NCI-H510A (cell line): Measurements from ENCODE around the gene LRP1B.
"Not testable (repeated sequence)": the region's sequence is repeated elsewhere in the genome, so short reads cannot be mapped to it uniquely, and the experiment has no call there.

Experiments
- DNase-seq: peaks from one replicate; lab custom pipeline; 2025; lab: John Stamatoyannopoulos, UW

Gene LRP1B

DNA sequence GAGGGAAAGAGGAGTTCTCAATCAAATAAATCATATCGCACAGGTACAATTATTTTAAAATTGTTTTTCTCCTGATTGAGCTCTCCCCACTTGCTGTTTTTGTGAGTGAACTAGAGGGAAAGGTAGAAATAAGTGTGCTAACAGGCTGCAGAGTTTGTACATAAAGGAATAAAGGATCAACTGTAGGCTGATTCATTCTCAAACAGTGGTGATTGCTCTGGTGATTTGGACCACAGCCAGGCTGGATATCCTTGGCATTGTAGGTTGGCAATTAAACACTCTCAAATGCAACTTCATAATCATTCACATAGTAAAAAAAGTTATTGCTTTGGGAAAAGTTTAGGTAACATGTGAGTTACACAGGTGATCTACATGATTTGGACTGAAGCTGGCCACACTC is 29.8 kb downstream of the LRP1B start:
- DNase-seq, result no peak

DNA sequence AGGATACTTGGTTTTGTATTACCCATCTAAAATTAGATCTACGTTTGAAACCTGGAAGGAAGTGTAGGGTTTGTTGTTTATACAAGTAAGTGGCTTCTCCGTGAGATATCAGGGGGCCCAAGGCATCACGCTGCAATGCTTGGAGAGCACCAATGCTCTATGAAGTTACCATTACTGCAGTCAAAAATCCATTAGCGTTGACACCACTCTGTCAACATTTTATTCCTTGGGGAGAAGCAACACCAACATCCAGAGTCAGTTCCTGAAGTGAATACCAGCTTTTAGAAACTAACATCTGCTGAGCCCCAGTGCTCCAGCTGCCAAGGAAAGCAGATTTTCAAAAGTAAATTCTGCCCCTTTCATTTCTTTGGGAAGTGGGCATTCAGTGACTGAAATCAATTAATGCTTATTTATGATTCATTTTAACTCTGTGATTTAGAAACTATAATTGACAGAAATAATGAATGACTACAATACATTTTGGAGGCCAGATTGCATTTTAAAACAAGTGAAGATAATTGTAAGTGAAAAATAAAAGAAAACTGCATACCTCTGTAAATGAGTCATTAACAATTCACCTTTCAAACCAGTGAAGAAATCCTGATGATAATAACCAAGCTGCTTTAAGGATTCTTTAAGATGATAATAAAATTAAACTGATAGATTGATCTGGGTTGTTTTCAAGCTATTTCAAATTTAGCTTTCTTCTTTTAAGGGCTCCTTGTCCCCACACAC is 30.5 kb downstream of the LRP1B start:
- DNase-seq, result no peak

DNA sequence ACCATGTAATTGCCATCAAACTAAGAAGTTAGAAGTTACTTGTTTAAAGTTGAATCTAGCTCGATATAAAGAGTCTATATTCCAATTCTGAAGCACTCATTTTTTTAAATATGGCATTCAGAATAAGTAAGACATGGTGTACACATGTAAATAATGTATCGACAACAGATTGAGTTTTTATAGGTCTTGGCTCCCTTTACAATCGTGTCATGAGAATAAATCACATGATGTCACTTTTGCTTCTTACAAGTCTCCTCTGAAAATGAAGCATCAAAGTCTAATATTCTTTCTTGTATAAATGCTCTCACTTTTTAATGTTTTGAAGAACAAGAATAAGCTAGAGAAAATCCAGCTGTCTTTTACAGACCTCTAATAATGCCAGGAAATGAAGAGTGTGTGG is 33.1 kb downstream of the LRP1B start:
- DNase-seq, result no peak

DNA sequence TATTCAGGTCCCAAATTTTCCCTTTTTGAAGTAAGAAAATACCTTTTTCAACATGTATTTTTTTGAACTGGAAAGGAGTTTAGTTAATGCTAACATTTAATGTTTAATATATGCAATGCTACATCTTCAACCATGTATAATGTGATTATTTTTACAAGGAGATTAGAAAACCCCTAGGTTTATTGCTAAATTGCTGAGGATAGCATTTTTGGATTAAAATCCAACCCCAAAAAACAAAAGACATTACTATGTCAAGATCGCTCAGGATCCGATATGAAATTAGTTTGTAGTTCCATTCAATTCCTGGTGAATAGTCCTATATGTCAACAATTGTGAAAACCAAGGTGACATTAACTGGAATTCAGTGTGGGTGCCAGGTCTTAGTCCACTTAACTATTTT is 35.2 kb downstream of the LRP1B start:
- no peak for DNase-seq

DNA sequence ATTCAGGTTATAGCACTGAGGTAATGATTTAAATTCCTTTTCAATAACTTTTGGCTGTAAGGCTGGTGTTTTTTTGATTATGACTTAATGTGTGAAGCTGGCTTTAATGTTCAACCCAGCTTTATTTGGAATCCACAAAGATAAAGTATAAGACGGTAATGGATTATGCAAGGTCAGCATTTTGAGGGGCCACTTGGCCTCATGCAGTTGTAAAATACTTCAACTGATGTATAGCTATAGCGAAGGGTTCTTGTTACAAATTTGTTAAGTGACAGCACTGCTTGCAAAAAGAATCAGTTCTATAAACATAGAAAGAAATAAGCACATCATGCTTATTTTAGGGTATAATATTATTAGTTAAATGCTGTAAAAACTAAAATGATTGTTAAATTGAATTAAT is 36.6 kb downstream of the LRP1B start:
- no peak for DNase-seq

DNA sequence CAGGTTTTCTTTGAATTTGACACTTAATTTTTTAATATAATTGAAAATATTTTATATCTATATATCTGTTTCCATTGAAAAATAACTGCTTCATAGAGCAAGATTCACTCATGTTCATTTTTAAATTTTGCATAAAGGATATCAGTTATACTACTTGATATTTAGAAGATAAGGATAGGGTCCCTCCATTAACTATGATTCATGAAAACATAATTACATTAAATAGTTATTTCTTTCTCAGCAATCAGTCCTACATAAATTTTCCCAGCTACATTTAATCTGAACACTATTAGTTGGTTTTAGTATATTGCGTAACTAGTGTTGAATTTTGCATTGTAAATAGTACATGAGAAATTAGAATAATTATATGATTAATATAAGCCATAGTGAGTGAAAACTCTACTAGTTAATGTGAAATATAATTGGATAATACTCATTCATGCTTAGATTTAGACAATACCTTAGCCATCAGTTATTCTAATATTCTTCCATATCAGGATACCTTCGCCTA is 42.7 kb downstream of the LRP1B start:
- no peak for DNase-seq

DNA sequence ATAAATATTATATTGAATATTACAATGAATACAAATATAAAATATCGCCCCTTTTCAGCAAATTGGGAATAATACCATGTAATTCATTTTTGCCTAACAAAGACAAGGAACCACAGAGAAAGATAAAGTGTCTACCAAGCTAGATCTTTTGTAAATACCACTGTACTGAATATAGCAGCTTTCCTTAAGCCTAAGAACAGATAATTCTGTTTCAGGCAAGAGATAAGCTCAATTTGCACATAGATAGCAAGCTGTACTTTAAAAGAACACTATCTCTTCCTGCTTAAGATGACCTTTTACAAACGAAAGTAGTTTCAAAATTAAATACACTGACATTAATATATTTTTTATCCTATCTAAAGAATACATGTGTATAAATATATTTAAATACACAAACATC is 43.2 kb downstream of the LRP1B start:
- not testable (repeated sequence) for DNase-seq

DNA sequence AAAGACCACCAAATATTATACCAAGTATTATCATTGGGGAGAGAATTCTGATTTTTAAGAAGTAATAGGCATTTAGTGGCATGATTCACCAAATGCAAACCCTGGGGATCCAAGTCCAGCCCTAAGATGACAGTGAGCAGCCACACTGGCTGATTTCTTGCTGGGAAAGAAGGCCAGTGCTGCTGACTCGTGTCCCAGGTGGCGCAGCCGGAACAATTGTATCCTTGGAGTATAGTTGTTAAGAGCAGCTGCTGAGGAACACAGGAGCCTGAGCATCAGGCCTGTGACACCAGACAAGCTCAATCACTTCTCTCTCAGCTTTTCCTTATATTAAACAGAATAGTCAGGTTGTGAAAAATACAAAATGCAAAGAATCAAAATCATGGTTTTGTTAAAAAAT is 48.4 kb downstream of the LRP1B start:
- no peak for DNase-seq

DNA sequence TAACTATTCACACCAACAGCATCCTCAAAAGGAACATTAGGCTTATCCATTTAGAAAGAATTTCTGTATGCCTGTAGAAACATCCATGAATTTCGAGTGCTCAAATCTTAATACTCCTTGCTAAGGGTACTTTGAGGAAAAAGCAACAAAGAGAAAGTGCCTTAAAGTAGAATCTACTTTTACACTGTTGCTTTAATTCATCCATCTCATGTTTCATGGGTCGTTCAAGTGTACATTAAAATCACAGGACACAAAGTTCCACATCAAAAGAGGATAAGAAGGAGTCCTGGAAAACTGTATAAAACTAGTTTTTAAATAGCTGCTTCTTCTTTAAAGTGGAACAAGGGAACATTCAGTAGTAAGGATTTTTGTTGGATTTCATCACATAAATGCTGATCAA is 54.5 kb downstream of the LRP1B start:
- DNase-seq, result no peak

DNA sequence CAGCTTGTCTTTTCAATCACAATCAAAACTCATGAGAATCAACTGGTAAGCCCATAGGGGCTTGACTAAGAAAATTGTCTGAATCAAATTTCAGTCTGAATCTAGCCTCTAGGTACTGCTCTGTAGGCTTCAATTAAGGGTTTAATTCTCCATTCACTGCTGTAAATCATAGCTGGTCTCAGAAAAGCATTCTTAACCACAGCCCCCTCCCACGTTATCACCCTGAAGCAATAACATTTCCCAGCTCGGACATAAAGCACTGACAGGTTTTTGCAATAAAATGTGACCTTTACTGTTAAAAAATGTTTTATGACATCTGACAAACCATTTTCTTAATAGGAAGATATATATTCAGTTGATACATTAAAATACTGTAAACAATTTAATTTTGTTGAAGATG is 55.0 kb downstream of the LRP1B start:
- DNase-seq, result no peak

DNA sequence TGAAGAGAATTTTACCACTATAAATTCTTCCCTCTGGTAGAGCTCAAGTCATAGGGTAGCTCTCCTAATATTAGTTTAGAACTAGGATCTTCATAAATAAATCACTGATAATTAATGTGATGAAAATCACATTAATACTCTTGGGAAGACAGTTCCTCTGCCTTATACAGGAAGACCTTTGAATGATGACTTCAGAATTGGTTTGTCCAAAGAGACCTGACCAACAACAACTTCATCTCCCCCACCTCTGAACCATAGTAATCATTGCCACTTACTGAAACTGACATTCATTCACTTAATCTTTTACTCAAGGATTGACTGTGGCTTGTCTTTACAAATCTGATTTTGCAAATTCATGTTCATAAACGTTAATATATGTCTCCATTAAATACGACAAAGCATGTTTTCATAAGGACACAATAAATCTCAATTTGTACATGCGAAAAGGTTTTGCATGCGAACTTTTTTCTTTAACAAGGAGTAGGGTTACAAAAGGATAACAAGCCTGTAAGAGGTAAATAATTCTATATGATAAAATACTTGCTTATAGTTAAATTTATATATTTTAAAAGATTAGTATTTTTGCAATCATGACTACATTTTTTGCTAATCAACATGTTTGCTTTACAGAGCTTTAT is 61.4 kb downstream of the LRP1B start:
- DNase-seq, result no peak

DNA sequence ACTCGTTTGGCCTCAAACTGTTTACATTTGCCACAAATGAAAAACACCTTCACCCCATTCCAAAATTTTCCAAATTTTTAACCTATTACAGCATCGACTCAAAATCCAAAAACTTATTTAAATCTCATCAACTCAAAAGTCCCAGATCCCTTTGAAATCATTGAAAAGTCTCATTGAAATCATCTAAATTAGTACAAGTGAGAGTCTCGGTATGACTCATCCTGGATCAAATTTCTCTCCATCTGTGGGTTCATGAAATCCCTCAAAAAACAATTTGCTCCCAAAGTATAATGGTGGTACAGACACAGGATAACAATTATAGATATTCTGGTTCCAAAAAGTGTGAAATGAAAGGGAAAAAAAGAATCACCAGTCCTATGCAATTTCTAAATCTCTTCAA is 65.1 kb downstream of the LRP1B start:
- no peak for DNase-seq

DNA sequence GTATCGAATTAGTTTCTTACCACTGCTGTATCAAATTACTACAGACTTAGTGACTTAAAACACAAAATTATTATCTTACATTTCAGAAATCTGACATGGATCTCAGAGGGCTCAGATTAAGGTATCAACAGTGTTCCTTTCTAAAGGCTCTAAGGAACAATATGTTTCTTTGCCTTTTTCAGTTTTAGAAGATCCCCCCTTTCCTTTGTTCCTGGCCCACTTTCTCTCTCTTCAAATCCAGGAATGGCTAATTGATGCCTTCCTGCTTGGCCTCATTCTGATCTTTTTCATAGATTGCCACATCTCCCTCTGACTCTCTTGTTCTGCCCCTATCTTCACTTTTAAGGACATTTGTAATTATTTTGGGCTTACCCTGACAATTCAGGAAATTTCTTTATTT is 65.7 kb downstream of the LRP1B start:
- no peak for DNase-seq

DNA sequence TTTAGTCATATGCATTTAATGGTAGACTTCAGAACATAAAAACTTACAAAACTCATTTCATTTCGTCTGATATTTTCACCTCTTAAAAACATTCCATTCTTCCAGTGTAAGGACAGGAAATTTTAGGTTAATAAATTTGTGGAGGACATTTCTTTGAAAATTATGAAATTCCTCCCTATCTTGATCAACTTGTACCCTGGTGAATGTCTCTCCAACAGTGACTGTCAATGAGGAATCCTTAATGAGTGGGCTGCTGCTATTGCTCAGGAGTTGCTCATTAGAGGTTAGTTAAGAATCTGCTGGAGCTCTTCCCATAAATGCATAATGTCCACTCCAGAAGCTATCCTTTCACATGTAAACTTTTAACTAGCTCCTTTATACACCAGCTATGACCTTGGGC is 69.1 kb downstream of the LRP1B start:
- no peak for DNase-seq

DNA sequence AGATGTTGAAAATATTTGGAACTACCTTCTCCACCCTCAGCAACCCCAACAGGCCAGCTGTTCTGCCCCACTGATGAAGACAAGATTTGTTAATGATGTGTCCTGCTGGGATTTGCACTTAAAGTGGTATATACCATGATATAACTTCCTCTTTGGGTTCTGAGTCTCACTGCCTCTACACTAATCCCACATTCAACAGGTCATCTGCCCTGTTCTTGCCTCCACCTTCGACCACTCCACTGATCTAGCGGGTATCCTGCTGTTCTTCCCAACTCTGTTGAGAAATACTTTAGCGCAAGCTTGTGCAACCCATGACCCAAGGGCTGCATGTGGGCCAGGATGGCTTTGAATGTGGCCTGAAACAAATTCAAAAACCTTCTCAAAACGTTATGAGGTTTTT is 72.7 kb downstream of the LRP1B start:
- no peak for DNase-seq

DNA sequence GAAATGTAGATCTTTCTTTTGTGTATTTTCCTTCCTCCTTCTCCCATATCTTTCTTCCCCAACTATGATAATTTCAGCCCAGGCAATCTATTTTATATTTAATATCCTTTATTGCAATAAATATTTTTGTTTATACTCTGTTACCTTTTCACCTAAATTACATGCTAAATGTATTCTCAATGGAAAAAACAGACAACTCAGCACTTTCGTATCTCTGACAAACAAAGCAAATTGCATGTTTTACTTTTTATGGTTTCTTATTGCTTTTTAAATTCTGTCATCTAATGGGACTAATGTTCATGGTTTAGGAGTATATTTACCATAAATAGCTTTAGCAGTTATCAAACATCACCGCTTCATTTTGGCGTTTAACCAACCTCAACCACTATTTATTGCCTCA is 74.0 kb downstream of the LRP1B start:
- no peak for DNase-seq

DNA sequence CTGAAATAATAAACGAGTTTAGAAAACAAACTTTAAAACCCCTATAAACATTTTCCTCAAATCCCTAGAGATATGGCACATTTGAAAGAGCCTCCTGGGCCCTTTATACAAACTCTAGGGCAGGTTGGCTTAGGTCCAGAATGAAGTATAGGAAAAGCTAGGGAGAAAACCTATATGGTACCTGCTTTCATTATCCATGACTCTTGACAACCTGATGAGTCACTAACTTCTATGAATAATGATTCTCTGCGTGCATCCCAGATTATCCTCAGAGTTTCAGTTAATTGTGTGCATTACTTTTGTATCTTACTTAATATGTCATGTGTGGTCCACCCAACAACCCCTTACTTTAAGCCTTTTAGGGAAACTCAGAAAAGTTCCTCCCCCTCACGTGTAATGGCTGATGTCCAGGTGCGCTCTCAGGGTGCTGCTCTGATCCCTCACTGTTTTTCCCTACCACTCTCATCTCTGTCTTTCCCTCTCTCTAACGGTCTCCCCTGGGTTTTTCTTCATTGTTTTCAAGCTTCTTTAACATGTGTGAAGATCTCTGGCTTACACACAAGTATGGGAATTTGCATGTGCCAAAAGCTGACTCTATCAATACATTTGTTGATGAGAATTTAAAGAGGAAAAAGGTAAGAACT is 78.5 kb downstream of the LRP1B start:
- DNase-seq, result no peak

DNA sequence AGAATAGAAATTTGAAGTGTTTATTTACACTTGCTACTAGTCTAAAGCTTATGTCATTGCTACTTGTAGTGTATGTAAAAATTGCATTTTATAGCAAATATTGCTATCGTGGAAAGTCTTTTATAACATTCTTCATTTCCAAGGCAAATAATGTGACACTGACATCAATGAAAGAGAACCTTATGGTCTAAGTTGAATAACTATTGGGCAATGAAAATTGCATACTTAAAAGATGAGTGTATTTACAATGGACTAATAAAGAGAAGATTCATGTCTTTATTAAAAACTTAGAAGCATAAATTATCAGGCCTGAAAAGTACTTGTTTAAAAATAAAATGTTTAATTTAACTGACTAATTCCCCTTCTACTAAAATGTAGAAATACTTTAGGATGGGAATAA is 82.2 kb downstream of the LRP1B start:
- DNase-seq, result no peak

DNA sequence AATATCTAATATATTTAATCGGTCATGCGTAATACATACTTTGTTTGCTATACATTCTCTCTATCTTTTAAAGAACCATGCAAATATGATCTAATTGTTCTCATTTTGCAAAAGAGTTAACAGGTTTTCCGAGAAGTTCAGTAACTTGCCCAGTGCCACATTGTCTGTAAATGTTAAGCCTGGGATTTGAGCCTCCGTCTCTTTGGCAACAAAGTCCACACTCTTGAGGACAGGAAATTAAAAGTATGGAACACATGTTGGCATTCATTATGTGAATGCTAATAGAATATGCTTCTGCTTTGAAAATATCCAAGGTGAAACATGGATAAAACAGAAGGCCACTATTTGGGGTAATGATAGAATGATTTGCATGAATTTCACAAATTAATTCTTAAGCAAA is 85.2 kb downstream of the LRP1B start:
- no peak for DNase-seq

DNA sequence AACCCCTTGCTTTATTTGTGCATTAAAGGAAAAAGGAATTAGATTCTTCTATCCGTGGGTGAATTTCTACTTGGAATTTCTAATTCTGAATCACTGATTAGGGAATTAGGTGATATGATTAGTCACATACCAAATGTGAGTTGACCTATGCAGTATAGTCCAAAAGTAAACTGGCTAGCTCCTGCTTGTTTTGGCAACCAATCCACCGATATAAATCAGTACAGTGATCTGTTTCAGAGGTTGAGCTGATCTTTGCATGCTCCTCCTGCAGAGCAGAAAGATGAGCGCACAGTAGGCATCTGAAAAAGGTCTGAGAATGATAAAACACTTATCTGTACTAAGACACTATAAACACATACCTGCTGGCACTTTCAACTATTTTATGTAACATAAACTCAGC is 86.6 kb downstream of the LRP1B start:
- no peak for DNase-seq

DNA sequence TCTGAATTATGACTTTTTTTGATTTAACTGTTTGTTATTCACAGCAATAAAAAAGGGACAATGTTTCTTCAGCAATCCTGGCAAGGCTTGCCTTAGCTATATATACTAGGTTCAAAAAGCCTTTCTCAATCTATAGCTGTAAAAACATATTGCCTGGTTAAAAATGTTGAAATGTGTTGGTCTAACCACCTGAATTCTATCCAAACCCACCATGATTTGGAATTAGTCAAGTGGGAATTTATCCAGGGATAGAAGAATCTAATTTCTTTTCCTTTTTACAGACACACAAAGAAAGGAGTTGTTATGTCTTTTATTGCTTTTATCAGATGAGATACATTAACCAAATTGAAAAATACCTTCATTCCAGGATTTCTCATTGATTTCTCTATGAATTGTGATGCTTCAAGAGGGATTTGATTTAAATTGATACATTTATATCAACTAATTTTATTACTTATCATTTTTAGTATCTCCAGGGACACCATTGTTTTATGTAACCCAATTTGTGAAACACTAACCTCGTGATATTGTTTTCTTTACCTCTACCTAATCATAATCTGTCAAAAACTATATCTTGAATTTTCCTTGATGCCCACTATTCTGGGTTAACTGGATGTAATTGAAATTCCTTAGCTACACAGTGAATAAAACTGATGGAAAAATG is 88.1 kb downstream of the LRP1B start:
- no peak for DNase-seq

DNA sequence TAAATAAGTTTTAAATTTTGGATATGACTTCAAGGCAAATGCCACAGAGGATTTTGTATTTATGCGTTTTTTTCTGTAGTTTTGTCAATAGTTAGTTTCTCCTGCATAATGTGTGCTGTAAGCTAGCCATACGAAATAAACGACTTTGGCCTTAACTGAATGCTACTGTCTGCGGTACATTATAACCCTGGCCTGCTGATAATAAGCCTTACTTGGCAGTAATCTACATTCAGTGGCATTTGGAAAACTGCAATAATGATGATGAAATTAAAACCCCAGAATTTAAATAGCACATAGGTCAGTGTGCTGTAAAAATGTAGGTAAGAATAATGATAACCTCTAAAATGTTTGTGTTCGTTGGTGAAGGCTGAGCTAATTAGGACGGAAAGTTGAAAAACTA is 88.8 kb downstream of the LRP1B start:
- DNase-seq, result no peak

DNA sequence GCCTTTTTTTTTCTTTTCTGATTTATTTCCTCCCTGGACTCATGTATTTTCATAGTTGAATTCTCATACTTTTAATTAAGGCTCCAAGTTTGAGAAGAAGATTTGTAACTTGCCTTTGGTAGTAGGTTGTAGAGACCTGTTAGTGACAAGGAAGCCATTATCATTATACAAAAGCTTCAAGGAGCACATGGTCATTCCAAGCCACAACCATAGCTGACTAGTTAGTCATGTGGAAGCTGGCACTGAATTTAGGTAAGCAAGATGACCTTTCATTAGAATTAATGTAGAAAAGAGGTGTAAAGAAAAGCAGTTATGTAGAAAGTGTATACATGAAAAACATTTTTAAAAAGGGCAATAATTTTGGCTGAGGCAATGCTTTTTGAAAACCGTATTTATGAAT is 89.7 kb downstream of the LRP1B start:
- no peak for DNase-seq
